ENCODE measurements around the gene BBOX1.
"Not testable (repeated sequence)": the region's sequence is repeated elsewhere in the genome, so short reads cannot be mapped to it uniquely, and the experiment has no call there.

BBOX1 gene

DNA sequence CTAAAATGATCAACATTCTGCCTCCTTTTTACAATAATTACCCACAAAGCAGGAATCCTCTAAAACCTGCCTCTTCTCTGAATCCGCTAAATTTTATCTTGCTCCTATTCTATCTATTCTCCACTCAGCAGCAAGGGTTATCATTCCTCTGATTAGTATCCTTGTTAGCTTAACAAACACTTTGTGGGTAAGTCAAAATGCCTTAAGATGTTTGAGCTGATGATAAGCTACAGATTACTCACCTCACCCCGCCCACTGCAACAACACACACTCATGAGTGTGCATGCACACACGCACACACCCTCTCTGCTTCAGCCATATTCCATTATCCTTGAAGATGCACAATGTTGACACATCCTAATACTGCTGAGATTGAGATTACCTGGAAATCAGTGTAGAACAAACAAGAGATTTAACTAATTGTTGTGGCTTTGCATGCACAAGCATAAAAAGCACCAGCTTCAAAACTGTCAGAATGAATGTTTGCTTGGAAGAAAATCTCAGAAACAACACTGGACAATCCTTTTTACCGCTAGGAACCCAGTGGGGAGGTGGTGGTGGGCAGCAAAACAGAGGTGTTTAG, 130.9 kb downstream of the BBOX1 start:
- DNase-seq (ENCODE audit: extremely low read depth, insufficient read length), result no peak
- no peak overlapping the region for H3K4me3 ChIP-seq (replicated peaks; ENCODE audit: low read depth, low read length)
- TF ChIP-seq, protein P1, sequence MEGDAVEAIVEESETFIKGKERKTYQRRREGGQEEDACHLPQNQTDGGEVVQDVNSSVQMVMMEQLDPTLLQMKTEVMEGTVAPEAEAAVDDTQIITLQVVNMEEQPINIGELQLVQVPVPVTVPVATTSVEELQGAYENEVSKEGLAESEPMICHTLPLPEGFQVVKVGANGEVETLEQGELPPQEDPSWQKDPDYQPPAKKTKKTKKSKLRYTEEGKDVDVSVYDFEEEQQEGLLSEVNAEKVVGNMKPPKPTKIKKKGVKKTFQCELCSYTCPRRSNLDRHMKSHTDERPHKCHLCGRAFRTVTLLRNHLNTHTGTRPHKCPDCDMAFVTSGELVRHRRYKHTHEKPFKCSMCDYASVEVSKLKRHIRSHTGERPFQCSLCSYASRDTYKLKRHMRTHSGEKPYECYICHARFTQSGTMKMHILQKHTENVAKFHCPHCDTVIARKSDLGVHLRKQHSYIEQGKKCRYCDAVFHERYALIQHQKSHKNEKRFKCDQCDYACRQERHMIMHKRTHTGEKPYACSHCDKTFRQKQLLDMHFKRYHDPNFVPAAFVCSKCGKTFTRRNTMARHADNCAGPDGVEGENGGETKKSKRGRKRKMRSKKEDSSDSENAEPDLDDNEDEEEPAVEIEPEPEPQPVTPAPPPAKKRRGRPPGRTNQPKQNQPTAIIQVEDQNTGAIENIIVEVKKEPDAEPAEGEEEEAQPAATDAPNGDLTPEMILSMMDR (IDR thresholded peaks at IDR 0.05; ENCODE audit: insufficient read depth, low read length, poor library complexity, severe bottlenecking), result no peak
- H3K27me3 ChIP-seq (replicated peaks; ENCODE audit: control insufficient read depth, insufficient read depth, low read length), result no peaks in the 10 kb centered on the region
- no peaks in the 10 kb centered on the region for H3K36me3 ChIP-seq (ENCODE audit: control insufficient read depth, insufficient read depth, low read length)

DNA sequence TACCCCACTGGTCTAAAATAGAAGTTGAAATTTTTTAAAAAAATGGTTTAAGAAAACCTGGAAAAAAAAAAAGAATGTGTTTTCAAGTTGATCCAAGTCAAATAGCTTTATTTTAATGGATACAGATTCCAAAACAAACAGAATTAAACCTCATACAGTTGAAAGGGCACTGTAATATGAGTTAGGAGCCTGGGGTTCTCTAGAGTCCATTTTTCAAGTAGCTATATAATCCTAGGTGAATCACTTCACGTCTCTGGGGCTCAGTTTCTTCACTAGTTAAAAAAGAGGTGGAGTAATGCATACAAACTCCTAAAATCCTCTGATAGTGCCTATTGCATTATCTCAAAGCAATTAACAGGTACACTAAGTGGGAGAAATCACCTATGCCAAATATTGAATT, 132.9 kb downstream of the BBOX1 start:
- Histone ChIP-seq H3K36me3 (ENCODE audit: control insufficient read depth, insufficient read depth, low read length) (no peaks in the 10 kb centered on the region), H3K27me3 (replicated peaks; ENCODE audit: control insufficient read depth, insufficient read depth, low read length) (no peaks in the 10 kb centered on the region), H3K4me3 (replicated peaks; ENCODE audit: low read depth, low read length) (no peak overlapping the region)
- TF ChIP-seq, protein P1 (IDR thresholded peaks at IDR 0.05; ENCODE audit: insufficient read depth, low read length, poor library complexity, severe bottlenecking), result no peak
- no peak for DNase-seq (ENCODE audit: extremely low read depth, insufficient read length)

DNA sequence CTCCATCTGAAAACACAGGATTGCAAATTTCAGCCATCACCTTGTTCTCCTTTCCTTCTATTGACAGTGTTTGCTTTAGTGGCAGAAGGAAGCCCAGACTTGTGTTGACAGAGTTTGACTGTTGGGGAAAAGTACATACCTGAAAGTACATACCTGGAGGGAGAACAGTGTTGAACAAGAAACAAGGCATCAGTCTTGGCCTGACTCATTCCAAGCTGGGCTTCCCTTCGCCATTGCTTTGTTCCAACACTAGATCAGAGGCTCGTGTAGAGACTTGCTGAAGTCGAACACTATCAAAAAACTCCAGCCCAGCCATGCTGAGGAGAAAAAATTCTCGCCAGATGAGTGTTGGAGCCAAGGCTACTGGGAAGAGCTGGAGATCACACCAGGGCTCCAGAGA, 133.4 kb downstream of the BBOX1 start:
- TF ChIP-seq, protein P1 (IDR thresholded peaks at IDR 0.05; ENCODE audit: insufficient read depth, low read length, poor library complexity, severe bottlenecking), result no peak
- H3K36me3 ChIP-seq (ENCODE audit: control insufficient read depth, insufficient read depth, low read length), result no peaks in the 10 kb centered on the region
- no peak overlapping the region for H3K4me3 ChIP-seq (replicated peaks; ENCODE audit: low read depth, low read length)
- H3K27me3 ChIP-seq (replicated peaks; ENCODE audit: control insufficient read depth, insufficient read depth, low read length), result no peaks in the 10 kb centered on the region
- no peak for DNase-seq (ENCODE audit: extremely low read depth, insufficient read length)

DNA sequence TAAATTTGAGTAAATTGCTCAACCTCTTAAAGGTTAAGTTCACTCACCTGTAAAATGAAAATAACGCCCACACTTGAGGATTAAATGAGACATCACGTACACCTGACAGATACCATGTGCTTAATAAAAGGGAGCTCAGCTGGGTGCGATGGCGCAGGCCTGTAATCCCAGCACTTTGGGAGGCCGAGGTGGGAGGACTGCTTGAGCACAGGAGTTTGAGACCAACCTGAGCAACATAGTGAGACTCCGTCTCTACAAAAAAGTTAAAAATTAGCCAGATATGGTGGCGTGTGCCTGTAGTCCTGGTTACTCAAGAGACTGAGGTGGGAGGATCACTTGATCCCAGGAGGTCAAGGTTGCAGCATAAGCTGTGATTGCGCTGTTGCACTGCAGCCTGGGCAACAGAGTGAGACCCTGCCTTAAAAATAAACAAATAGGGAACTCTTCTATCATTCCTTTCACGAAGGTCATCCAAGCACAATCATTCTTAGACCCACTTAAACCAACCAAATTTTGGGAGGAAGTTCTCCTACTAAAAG, 134.1 kb downstream of the BBOX1 start:
- Histone ChIP-seq H3K27me3 (replicated peaks; ENCODE audit: control insufficient read depth, insufficient read depth, low read length) (no peaks in the 10 kb centered on the region), H3K4me3 (replicated peaks; ENCODE audit: low read depth, low read length) (no peak overlapping the region), H3K36me3 (ENCODE audit: control insufficient read depth, insufficient read depth, low read length) (no peaks in the 10 kb centered on the region)
- no peak for DNase-seq (ENCODE audit: extremely low read depth, insufficient read length)
- TF ChIP-seq, protein P1 (IDR thresholded peaks at IDR 0.05; ENCODE audit: insufficient read depth, low read length, poor library complexity, severe bottlenecking), result no peak

DNA sequence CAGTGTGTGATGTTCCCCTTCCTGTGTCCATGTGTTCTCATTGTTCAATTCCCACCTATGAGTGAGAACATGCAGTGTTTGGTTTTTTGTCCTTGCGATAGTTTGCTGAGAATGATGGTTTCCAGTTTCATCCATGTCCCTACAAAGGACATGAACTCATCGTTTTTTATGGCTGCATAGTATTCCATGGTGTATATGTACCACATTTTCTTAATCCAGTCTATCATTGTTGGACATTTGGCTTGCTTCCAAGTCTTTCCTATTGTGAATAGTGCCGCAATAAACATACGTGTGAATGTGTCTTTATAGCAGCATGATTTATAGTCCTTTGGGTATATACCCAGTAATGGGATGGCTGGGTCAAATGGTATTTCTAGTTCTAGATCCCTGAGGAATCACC, 134.9 kb downstream of the BBOX1 start:
- not testable (repeated sequence) for H3K36me3 ChIP-seq (ENCODE audit: control insufficient read depth, insufficient read depth, low read length); DNase-seq (ENCODE audit: extremely low read depth, insufficient read length); H3K4me3 ChIP-seq (replicated peaks; ENCODE audit: low read depth, low read length); H3K27me3 ChIP-seq (replicated peaks; ENCODE audit: control insufficient read depth, insufficient read depth, low read length)
